ENCODE results near the gene OTOF.

The OTOF gene

DNA sequence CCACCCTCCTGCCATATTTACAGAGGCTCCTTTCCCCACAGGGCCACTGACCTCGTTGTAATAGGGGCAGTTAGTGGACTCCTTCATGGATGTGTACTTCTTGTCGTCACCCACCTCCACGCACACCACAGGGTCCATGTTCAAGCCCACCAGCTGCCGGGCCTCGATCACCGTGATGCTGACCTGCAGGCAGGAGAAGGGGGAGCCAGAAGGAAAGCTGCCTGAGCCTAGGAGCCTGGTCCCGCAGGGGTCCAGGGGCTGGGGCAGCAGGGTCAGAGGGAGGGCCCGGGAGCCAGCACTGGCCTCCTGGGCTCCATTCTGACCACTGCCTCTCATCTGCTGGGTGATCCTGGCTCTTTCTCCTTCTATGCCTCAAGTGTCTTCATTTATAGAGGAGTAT lies 17.0 kb upstream of the OTOF start:
- no peak for DNase-seq (ENCODE audit: extremely low spot score)
- ChIA-PET POLR2A (no interaction called here), CTCF (no interaction called here)
- TF ChIP-seq, protein P1, sequence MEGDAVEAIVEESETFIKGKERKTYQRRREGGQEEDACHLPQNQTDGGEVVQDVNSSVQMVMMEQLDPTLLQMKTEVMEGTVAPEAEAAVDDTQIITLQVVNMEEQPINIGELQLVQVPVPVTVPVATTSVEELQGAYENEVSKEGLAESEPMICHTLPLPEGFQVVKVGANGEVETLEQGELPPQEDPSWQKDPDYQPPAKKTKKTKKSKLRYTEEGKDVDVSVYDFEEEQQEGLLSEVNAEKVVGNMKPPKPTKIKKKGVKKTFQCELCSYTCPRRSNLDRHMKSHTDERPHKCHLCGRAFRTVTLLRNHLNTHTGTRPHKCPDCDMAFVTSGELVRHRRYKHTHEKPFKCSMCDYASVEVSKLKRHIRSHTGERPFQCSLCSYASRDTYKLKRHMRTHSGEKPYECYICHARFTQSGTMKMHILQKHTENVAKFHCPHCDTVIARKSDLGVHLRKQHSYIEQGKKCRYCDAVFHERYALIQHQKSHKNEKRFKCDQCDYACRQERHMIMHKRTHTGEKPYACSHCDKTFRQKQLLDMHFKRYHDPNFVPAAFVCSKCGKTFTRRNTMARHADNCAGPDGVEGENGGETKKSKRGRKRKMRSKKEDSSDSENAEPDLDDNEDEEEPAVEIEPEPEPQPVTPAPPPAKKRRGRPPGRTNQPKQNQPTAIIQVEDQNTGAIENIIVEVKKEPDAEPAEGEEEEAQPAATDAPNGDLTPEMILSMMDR (IDR thresholded peaks at IDR 0.05; ENCODE audit: control extremely low read depth, extremely low read depth, low read depth, missing control alignments), result no peak

DNA sequence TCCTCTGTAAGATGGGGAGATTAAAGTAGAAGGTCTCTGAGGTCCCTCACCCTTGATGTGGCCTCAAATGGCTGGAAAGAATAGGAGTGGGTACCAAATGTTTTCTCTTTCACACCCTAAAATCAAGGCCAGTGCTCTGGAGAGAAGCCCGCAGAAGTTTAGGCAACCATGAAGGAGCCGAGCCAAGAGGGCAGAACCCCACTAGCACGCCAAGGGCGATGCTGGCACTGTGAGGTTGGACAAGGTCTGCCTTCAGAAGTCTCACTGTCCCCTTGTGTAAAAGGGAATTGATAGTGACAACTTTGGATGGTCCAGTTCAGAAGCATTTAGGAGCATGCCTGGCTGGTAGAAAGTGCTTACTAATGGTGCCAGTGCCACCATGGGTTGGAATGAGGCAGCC lies 16.3 kb upstream of the OTOF start:
- ChIA-PET CTCF (no interaction called here), POLR2A (no interaction called here)
- DNase-seq (ENCODE audit: extremely low spot score), result no peak
- TF ChIP-seq, protein P1 (IDR thresholded peaks at IDR 0.05; ENCODE audit: control extremely low read depth, extremely low read depth, low read depth, missing control alignments), result no peak

DNA sequence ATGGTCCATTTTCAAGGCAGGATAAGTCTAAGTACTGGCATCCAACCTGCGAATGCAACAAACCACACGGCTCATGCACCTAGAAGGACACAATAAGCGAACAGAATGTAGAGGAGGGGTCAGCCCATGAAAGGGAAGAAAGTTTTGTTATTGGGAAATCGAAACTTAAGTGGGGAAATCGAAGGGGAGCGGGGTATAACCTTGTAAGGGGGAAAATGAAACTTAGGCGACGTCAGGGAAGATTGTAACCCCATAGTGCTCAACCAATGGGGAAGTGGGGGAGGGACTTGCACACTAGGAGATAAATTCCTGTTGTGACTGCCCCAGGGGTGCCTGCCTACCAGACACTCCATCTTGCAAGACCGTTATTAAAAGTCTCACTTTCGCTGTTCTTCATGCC lies 15.6 kb upstream of the OTOF start:
- CTCF ChIA-PET, result interaction anchor here (2.7 kb wide), 1 partner anchor 10 kb away, joined by 8 read pairs; no protein-coding TSS in a partner anchor
- DNase-seq (ENCODE audit: extremely low spot score), result no peak
- TF ChIP-seq, protein P1 (IDR thresholded peaks at IDR 0.05; ENCODE audit: control extremely low read depth, extremely low read depth, low read depth, missing control alignments), result no peak

DNA sequence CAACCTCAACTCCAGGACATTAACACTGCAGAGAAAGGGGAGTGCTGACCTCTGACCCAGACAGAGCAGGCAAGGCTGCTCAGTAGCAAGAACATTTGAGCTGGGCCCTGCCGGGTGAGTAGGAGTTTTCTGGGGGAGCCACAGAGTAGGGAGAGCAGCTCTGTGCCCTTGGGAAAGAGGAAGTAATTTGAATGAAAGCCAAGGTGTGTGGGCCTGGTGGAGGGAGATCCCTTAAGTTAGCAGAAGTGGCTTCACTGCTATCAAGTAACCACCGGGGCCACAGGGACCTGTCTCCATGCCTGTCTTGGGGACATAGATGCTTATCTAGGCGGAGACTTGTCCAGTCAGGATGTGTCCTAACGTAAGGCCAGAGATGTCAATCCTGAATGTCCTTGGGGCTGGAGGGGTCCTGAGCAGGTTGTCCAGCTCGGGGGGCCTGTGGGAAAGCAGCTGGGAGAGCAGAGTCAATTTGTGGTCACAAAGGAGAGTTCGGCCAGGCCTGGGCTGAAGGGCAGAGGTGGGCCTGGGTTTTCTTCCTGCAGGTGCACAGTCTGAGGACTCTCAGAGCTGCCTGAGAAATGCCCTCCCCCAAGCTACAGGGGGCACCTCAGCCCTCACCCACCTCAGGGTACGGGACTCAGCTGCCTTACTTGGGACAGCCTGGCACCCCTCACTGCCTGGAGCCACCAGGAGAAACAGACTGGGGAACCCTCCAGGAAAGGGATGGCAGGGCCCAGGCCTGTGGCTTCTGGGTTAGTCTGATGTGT lies 15.0 kb upstream of the OTOF start:
- CTCF ChIA-PET, result interaction anchor here (1.3 to 2.7 kb wide), 3 partner anchors 10 to 23 kb away, joined by 3 to 8 read pairs (median 5); no protein-coding TSS in a partner anchor

More for the DNA sequence above, 15.6 kb upstream of the OTOF start:
- POLR2A ChIA-PET, result no interaction called here

DNA sequence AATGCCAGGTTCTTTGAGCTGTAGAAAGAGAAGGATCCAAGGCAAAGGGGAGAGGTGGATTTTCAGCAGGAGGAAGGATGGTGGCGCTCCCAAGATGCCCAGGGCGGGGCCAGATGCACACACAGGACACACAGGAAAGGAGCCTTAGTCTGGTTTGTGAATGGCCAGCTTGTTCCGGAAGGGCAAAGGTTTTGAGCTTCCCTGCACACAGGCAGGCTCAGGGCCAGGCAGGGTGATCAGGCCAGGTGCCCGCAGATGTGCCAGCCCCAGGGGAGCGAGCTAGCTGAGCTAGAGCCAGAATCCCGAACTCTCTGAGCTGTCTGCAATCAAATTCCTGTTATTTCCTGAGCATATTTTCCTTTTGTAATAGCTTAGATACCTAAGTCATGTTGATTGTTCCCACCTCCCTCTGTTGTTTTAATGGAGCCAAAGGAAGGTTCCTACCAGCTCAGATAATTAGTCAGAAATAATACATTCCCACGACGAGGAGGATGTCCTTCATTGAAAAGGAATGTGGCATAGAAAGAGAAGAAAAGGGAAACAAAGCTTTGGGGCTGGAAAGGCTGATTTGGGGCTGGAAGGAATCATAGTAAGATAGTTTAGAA lies 13.7 kb upstream of the OTOF start:
- ChIA-PET POLR2A (no interaction called here), CTCF (interaction anchor here (0.9 to 2.7 kb wide), 5 partner anchors 11 to 86 kb away, joined by 3 to 8 read pairs (median 5); no protein-coding TSS in a partner anchor)
- no peak for DNase-seq (ENCODE audit: extremely low spot score)
- TF ChIP-seq, protein P1 (IDR thresholded peaks at IDR 0.05; ENCODE audit: control extremely low read depth, extremely low read depth, low read depth, missing control alignments), result no peak

More for the DNA sequence above, 15.0 kb upstream of the OTOF start:
- TF ChIP-seq, protein P1 (IDR thresholded peaks at IDR 0.05; ENCODE audit: control extremely low read depth, extremely low read depth, low read depth, missing control alignments), result no peak
- POLR2A ChIA-PET, result no interaction called here
- DNase-seq (ENCODE audit: extremely low spot score), result no peak

DNA sequence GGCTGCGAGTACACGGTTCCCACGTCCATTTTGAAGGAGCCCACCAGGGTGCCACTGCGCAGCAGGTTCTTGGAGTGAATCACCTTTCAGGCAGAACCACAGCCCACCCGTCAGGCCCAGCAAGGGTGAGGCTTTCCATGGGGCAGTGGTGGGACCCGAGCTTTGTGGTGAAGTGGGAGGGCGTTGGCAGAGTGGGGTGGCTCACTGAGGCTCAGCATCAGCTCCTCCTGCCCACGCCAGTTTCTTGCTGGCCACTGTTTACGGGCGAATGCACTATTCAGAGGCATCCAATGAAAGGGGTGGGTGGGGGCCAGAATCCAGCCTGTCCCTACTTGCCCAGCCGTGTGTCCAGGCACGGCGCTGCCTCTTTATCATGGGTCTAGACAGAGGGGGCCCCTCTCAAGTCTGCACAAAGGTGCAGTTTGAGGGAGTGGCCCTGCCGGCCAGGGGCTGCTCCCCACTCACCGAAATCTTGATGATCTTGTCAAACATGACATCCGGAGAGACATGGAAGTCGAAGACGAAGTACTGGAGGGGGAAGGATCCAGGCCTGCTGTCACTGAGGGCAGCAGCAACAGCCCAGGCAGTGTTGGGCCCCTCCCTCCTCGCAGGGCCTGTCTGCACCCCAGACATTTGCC lies 11.4 kb upstream of the OTOF start:
- DNase-seq (ENCODE audit: extremely low spot score), result no peak
- ChIA-PET CTCF (no interaction called here), POLR2A (no interaction called here)
- TF ChIP-seq, protein P1 (IDR thresholded peaks at IDR 0.05; ENCODE audit: control extremely low read depth, extremely low read depth, low read depth, missing control alignments), result no peak
